CD4-positive, alpha-beta T cell treated with Interleukin-12 subunit alpha and Interleukin-12 subunit beta, for 1 hour (primary cell): ENCODE data around the gene WIPF2.

Source experiments
- DNase-seq: peaks from one replicate; pipeline ENCODE4 v3.0.0-alpha.2; 2020

The WIPF2 gene

GRCh38 chr17:40316571-40317344 lies 97.7 kb downstream of the WIPF2 start:
- no peak for DNase-seq

GRCh38 chr17:40317345-40317873 lies 98.3 kb downstream of the WIPF2 start:
- DNase-seq = peak; percentile 59

DNA sequence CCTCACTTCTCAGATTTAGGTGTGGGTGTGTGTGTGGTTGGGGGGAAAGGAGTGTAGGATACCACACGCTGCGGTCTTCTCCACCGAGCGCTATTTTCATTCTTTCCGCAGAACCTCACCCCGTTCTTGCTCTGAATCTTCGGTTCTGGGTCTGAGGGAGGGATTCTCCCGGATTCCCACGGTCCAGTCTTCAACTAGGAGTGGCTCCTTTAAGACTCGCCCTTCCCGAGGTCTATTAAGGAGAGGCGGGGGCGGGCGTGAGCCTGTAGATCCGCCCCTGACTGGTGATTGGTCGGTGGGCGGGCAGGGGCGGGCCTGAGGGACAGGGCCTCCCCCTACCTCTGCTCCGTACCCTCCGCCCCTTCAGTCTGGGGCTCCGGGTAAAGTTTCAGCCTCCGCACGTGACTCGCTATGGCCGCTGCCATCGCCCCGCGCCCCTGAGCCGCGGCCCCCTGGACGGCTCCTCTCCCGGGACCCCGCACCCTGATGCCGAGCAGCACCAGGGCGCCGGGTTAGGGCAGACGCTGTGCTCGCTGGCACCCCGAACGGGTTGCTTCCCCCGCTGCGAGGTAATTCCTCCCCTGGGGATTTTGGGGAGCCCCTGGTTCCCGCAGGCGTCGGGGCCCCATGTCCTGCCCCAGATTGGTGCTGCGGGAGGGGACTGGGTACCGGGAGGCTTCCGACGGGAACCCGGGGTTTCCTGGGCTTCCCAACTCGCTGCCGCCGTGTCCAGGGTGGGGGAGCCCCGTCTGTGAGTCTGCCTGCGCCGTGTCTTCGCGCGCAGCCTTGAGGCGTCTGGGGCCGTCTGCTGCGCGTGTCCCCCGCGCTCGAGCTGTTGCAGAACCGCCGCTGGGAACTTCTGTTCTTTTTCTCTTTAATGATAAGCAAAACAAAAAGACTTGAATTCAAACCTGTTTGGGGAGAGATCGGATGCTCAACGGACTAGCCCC lies 99.1 kb downstream of the WIPF2 start:
- DNase-seq = peak; percentile 94

- DNase-seq = peak; percentile 48
Observed at GRCh38 chr17:40318830-40319391, 99.8 kb downstream of the WIPF2 start.

- peak; percentile 90 for DNase-seq
Observed at GRCh38 chr17:40319651-40320540, 100.8 kb downstream of the WIPF2 start.

- peak; percentile 78 for DNase-seq
Observed at GRCh38 chr17:40320756-40321523, 101.8 kb downstream of the WIPF2 start.

DNA sequence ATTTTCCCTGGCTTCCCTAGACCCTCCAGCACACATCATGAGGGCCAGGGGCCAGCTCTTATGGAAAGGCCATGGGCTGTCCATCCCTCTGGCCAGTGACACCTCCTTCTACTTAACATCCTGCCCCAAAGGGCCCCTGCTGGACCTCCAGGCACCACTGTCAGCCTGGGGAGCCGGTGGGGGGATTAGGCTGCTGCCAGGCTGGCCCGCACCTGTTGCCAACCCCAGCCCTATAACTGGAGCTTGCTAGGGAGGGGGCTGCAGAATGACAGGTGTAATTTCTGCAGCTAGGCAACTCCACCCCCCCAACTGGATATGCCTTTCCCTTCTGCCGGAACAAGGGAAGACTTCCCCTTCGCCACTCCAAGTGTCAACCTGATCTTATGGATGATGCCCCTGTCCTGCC lies 102.4 kb downstream of the WIPF2 start:
- no peak for DNase-seq

DNA sequence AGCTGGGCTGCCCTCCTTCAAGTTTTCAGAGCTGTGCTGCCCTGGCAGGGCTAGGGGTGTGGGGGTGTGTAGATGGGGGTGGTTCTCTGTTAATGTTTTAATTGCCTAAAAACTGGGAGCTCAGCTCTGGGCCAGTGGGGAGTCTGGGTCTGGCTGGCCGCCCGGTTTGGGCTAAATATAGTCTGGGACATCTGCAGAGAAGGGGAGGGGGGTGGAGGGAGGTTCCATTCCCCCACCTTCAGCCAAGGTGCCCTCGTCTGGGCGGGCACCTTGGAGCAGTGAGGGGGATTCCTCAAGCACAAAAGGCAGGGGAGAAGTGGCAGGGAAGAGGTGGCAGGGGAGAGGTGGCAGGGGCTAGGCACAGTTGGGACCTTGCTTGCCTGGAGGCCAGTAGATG lies 102.9 kb downstream of the WIPF2 start:
- no peak for DNase-seq

DNA sequence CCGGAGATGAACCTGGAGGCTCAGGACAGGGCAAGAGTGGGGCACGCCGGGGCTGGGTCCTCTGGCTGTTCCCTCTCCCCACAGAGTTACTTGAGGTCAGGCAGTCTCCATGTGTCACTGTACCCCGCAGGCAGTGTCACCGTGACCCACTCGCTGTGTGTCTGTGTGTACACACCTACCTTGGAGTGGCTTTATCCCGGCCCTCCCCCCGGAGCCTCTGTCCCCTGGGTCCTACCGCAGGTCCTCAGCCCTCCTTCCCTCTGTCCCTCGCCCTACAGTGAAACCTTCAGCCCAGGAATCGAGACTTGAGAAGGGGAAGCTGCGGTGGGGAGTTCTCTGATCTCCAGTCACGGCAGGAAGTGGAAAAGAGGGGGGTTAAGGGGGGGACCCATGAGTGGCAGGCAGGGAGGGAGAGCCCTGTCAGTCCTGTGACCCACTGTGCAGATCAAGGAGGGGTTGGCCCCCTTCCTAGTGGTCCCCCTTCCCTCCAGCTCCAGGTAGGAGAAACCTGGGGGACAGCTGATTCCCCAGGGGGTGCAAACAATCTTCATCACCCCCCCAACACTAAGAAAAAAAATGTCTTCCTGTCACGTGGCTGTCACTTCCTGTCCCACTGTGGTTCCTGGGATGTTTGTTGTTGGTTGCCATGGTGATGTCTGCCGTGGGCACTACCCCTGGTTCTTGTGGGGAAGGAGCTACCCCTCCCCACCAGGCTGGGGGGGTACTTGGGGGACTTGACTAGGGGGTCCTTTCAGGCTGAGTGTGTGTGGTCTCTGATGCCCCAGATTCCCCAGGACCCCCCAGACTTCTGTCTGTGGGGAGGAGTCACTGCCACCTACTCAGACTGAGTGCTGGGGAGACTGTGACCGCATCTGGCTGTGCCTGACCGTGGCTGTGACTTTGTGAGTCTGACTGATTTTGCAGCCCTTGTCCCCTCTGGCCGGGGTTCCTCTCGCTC lies 103.5 kb downstream of the WIPF2 start:
- DNase-seq = peak; percentile 97

DNA sequence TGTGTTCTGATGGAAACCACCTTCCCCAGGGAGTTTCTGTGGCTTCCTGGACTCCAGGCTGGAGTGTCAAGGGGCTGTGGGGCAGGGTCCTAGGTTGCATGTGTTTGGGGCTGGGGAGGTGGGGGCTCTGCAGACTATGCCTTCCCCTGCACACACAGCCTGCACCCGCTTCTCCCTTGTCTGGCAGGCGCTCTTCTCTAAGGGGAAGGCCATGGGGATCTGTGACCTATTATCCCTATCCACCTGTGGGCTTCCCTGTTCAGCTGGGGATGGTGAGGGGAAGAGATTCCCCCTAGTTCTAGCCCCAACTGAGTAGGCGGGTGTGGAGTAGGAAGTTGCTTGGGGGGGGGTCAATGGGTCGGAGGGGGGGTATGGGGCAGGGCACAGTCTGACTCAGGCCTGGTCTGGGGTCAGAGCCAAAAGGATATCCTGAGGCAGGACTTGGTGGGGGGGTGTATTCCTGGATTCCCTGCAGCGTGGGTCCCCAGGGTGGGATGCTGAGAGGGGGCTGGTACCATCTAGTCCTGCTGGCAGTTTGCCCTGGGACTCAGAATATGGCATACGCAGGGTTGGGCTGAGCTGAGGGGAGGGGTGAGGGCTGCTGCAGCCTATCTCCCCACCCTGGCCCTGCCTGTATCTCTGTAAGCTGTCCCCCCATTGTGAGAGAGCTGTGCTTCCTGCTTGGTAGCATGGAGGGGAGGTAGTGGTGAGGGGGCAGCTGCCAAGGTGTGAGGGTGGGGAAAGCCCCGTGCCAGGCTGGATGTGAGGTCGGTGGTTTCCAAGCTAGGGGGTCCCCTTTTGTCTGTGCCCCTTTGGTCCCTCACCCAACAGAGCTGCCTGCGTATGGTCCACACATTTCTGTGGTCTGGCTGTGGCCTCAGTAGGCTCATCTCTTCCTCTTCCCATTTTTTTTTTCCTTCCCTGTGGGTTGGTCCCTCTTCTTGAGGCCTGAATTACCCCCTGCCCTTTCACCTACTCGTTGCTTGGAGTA lies 104.6 kb downstream of the WIPF2 start:
- peak; percentile 93 for DNase-seq

DNA sequence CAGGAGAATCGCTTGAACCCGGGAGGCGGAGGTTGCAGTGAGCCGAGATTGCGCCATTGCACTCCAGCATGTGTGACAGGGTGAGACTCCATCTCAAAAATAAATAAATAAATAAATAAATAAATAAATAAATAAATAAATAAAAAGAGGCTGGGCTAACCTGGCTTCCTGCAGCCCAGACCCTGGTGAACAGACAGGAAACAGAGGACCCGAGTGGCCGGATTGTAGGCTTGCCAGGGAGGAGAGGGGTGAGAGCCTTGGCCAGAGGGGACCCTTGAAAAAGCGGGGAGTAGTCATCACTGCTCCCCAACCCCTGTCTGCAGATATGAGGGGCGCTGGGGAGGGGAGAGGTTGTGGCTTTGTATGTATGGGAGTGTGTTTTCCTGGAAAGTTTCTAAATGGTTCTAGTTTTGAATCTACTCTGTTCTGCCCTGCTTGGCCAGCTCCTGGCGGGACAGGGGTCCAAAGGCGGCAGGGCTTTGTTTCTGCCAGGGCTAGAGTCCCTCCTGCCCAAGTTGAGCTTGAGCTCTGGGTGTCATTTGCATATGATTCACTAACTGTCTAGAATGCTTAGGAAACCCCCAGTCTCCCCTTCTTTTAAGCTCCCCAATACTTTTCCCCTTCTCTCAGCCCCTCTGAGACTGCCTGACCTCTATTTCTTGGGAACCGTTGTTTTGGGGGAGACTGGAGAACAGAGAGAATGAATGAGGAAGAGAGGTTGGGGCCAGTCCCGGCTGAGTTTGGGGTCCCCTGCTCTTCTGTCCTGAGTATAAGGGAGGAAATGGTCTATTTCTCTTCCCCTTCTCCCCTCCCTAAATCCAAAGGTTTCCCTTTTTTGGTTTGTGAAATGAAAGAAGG lies 106.3 kb downstream of the WIPF2 start:
- DNase-seq = peak; percentile 66

DNA sequence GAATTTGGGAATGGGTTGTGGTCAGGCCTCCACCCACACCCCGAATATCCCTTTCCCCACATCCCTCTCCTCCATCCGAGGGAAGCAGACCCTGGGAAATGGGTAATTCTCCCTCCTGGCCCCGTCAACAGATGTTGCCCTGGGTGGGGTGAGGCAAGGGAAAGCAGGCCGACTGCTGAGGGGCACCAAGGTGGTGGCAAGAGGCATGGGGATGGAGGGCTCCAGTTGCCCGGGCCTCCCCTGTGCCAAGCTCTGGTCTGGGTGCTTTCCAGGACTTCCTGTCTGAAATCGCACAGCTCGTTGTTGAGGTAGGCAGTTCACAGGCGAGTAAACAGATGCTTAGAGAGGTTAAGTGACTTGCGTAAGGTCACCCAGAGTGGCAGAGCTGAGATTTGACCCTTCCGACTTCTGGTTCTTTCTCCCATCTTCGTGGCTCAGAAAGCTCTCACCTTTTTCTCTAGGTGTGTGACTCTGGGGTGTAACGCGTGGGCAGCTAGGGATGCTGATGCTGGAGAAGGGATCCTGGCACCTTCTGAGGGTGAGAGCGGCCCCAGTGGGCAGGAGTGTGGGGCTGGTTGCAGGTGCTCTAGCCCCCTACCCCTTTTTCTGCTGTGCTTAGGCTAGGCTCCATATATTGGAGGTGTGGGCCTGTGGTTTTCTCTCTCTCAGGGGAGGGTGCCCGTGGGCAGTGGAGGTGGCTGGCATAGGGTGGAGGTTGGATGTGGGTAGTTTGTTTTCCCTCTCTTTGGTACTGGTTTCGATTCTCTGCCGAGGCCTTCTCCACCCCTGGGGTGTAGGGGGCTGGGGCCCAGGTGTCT lies 107.1 kb downstream of the WIPF2 start:
- DNase-seq = peak; percentile 81

GRCh38 chr17:40326832-40327199 lies 107.7 kb downstream of the WIPF2 start:
- DNase-seq = no peak

- no peak for DNase-seq
Observed at GRCh38 chr17:40327244-40327729, 108.2 kb downstream of the WIPF2 start.

- DNase-seq = no peak
Observed at GRCh38 chr17:40327735-40328385, 108.8 kb downstream of the WIPF2 start.

DNA sequence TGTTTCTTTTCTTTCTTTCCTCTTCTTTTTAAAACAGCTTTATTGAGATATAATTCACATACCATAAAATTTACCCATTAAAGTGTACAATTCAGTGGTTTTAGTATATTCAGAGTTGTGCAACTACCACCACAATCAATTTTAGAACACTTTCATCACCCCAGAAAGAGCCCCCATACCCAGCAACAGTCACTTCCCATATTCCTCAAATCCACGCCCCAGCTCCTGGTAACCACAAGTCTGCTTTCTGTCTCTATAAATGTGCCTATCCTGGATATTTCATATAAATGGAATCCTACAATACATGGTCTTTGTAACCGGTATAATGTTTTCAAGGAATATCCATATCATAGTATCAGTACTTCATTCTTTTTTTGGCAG lies 109.3 kb downstream of the WIPF2 start:
- DNase-seq = no peak
